Hypothalamus (tissue), 51 donors: Measurements from ENCODE around the gene MRPL44.
"Not testable (repeated sequence)": the region's sequence is repeated elsewhere in the genome, so short reads cannot be mapped to it uniquely, and the experiment has no call there.

ENCODE experiments used
- DNase-seq, 51 donors: peaks; one replicate each; lab custom pipeline; 2025; lab: John Stamatoyannopoulos, UW

The MRPL44 gene

DNA sequence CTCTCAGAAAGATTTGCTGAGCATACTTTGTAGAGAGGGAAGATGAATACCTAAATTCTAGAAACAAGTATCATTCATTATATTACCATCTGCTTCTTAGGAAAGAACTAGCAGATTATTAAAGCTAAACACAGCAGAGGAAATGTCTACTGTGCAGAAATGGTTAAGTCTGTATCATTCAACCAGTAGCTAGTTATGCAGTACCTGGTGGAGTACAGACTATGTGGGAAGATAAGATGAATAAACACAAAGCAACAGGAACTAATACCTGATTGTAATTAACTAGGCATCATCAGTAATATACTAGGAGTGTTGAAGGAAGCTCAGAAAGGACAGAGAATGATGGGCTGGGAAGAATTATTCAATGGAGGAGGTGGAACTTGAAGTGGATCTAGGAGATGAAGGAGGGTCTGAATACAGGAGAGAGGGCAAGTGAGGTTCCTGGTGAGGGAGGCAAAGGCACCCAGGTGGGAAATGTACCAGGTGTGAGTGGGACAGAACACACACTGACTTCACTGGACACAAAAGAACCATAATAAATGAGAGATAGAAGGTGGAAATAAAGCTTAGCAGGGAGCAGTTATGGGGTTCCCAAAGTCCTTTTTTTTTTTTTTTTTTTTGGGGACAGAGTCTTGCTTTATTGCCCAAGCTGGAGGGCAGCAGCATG is 21.7 kb upstream of the MRPL44 start:
- no peak for DNase-seq

DNA sequence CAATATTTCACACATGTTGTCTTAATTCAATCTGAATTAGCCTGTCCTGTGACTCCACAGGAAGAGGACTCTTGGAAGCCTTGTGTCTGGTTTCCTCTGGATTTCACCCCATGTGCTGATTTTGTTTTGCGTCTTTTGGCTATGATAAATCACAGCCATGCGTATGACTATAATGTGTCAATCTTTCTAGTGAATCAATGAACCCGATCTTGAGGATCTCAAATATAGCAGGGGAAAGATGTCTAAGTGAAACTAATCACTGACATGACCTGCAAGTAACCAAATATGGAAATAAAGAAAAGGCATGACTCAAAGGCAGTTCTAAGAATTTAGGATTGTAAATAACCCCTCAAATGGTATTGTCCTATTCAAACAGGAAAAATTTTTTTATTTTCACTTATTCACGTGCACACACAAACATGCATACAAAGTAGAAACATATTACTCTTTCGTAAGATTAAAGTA is 20.4 kb upstream of the MRPL44 start:
- DNase-seq: no peak

DNA sequence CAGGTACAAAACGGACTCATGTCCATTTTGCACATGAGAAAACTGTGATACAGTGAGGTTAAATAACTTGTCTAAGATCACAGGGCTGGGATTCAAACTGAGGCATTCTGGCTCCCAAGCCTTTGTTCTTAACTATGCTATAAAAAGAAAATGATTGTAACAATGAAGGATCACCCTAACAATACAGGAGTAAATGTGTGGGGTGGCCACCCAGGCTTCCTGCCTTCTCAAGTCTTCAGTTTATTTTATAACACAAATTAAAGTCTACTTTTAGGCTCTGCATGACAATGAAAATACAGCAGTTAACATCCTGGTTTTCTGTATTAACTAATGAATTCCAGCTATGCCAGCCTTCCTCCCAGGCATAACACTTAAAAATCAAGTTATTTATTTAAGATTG is 19.7 kb upstream of the MRPL44 start:
- DNase-seq: no peak

DNA sequence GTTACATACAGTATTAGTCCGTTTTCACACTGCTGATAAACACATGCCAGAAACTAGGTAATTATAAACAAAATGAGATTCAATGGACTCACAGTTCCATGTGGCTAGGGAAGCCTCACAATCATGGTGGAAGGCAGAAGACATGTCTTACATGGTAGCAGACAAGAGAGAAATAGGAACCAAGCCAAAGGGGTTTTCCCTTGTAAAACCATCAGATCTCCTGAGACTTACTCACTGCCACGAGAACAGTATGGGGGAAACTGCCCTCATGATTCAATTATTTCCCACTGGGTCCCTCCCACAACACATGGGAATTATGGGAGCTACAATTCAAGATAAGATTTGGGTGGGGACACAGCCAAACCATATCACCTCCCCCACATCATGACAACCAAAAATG is 17.8 kb upstream of the MRPL44 start:
- DNase-seq: not testable (repeated sequence)

DNA sequence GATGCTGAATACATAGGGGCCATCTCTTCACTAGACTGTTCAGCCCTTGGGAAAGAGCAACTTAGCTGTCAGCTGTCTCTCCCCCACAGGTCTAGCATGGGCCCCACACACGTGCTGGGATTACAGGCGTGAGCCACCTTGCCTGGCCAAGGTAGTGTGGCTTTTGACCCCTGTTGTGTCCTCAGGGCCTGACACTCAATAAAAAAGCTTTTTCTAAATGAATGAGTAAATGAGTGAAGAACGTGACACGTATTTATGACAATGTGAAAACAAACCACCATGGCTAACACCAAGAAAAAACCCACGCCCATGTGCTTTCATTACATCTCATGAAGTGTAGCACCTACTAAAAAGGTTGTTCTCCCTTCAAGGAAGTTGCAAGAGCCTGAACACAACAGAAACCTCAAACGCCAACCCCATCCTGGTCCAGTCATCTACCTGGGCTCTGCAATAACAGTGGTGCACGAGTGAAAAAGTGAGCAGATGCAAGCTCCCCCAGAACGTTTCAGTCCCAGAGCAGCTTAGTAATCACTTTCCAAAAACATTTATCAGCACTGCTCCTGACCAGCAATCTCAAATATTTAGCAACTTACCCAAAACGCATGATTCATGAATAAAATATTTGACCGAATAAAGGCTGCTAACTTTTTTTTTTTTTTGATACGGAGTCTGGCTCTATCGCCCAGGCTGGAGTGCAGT is 15.5 kb upstream of the MRPL44 start:
- DNase-seq: no peak

DNA sequence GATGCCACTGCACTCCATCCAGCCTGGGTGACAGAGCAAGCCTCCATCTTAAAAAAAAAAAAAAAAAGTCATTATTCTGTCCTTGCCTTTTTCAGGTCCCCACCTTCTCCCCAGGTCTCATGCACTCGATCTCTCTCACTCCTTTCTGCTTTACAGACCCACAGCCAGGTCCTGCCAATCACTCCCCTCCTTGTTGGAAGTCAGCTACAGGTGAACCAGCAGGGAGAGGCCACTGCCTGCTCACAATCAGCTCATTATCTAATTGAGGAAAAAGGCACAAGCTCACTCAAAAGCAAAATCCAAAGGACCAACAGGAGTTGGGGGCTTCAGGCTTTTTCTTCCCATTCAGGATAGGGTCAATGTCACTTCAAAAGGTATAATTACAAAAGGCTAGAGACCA is 14.1 kb upstream of the MRPL44 start:
- DNase-seq: no peak

DNA sequence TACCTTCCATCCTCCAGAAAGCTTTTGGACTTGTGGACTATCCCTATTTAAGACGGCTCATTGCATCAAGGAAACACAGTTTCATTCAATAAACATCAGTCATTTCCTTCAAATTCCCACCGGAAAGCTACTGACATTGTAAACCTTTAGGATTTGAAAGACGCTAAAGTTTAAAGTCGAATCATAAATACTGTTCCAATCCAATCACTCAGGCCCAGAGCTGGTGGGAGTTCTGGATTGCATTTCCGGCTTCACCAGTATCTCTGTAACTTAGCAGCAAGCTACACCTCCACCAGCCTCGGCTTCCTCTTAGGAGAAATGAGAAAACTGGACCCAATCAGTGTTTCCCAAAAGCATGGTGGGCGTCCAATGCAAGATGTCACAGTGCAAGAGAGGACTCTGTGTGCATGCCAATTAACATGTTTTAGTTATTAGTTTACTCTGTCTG is 13.7 kb upstream of the MRPL44 start:
- peak in 1 of 51 donors; percentile 32 for DNase-seq

DNA sequence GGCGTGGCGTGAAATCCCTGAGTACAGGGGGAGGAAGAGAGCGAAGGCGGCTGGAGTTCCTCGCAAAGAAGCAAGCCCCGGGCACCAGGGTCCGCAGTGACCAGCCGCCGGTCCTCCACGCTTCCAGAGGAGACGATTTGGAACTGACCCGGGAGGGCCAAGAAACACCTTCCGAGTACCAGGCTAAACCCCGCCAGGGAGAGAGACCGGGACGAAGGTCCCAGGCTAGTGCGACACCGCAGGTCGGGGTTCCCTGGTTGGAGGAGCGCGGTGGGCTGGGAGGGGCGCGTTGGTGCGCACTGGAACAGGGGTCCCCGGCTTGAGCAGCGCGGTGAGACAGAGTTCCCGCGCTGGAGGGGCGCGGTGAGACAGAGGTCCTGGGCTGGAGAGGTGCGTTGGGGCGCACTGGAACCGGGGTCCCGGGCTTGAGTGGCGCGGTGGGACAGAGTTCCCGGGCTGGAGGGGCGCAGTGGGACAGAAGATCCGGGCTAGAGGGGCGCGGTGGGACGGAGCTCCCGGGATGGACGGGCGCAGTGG is 13.0 kb upstream of the MRPL44 start:
- DNase-seq: peak in 38 of 51 donors; percentile 9 to 54 (median 27)

DNA sequence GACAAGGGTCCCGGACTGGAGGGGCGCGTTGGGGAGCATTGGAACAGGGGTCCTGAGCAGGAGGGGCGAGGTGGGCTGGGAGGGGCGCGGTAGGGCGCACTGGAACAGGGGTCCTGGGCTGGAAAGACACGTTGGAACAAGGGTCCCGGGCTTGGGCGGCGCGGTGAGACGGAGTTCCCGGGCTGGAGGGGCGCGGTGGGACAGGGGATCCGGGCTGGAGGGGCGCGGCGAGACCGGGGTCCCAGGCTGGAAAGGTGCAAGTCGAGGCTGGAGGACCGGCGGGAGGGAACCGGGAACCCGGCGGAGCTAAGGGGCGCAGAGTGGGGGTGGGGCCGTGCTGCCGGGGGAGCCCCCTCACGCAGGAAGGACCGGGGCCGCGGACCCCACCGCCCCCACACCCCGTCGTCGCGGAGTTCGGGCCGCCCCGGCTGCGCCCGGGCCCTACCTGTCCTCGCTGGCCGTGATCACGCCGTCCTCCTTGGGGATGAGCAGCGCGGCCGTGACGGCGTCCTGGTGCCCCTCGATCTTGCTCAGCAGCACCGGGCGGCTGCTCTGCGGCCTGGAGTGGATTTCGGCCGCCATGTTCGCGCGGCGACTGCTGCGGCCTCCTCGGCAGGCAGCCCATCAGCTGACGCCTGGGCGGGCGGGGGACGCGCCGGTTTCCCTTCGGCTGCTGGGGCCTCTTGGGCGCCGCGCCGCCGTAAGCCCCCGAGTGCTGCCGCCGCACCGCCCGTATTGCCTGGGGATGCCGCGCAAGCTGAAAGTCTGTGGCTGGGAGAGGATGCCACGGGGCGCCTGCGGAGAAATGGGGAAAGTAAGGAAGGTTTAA is 12.3 kb upstream of the MRPL44 start, which contains the start of gene WDFY1:
TSS of gene WDFY1 (minus strand) at position 633 of the 829 bp plus-strand sequence. CDS start at position 582, 51 bp downstream.
- peak; percentile 22 to 95 (median 83) for DNase-seq

DNA sequence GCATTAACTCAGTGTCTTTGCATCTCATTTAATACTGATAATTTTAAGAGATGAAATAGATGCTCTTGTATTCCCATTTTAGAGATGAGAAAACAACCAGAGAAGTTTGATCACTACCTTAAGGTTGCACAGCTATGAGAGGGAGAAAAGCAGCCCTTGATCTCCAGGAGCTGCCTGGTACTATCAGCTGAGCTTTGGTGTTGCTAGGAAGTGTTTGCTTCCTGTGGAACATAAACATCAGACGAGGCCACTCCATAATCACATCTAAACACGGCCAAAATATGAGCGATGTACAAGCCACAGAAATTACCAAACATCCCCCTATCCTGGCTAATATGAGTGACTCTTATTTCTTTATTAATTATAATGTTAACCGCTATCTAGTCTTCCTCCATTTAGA is 11.5 kb upstream of the MRPL44 start:
- no peak for DNase-seq

DNA sequence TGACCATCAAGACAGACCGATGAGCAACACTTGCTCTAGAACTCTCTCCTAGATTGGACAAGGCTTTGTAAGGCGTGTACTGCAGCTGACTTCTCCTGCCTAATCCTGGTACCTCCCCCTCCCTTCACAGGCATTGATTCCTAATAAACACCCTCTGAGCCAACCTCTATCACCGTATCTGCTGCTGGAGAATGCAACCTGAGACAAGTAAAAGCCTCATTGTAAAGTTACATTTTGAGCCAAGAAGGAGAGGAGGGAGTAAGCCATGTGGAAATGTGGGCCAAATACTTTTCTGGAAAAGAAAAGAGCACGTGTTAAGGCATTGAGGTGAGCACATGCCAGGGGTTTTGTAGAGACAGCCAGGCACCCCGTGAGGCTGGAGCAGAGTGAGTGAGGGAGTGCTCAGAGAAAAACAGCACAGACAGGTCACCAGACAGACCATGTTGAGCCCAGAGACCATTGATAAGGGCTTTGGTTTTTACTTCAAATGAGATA is 9.5 kb upstream of the MRPL44 start:
- DNase-seq: no peak

DNA sequence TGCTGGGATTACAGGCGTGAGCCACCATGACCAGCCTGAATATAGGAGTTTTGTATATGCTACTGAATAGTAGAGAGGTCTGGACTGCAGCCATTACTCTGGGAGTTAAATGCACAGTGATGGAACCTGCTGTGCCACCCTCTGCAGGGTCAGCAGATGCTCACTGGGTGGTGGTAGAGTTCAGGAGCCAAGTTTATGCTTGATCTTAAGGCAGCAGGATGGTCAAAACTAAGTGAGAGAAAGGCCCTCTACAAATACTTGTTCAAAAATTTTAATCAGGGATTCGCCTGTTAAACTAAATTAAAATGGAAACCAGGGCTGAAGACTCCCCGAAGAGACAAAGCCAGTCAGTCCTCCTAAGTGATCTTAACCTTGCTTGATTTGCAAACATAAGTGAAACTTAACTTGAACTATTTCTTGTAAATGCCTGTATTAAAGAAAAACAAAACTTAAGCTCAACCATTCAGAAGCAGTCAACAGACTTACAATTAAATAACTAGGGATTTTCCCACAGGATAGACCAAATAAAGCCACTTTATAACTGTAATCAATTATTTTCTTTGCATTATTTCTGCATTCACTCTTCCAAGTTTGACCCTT is 7.9 kb upstream of the MRPL44 start:
- no peak for DNase-seq

DNA sequence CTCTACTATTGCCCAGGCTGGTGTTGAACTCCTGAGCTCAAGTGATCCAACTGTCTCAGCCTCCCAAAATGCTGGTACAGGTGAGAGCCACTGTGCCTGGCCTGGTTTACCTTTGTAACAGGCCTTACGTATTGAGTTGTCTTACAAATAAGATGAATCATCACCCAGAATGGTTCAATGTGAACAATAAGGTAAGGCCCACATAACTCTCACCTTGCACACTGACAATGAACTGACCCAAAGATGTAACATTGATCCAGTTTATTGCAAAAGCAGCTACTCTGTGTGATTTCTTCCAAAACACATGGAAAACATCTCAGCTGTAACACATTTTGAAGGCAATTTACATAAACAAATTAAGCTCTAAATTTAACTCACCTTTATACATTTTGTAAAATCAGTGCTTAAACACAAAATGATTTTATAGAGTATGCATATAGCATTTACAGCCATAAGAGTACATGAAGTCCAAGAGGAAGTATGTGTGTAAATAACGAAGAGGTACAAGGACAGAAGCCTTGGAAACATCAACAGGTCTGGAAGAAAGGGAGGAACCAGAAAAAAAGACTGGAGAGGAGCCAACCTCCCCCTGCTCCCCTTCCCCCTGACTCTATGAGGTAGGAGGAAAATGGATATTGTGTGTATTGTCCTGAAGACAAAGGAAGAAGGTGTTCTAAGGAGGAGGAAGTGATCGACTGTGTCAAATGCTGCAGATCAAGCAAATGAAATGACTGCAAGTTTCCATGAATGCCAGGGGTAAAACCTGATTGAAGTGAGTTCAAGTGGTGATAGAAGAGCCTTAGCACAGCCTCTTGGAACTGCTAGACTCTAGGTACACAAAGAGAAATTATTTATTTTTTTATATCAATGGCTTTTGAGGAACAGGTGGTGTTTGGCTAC is 6.6 kb upstream of the MRPL44 start:
- DNase-seq: no peak

DNA sequence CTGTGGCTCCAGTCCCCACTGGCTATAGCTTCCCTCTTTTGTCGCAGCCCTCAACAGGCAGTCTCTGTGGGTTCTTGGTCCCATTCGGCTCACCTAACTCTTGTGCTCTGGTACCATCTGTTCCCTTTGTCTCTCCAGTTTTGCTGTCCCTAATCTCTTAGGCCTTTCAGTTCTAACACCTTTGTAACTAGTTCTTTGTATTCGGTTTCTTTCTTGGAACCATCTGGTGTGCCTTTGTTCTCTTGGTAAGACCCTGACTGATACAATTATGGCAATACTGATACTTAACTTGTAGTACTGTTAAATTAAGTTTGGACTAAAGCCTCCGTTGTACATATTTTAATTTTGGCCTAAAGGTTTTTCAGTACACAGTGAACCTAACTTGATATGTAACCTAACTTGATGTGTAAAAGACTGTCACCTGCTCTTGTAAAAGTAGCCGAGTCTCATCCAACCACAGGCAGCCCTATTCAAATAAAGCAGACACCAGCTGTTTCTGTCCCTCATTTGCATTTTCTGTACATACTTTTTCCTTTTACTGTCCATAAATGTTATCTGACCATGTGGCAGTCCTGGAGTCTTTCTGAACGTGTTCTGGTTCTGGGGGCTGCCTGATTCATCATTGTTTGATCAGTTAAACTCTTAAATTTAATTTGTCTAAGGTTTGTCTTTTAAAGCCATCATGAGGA is 4.8 kb upstream of the MRPL44 start:
- DNase-seq: no peak

DNA sequence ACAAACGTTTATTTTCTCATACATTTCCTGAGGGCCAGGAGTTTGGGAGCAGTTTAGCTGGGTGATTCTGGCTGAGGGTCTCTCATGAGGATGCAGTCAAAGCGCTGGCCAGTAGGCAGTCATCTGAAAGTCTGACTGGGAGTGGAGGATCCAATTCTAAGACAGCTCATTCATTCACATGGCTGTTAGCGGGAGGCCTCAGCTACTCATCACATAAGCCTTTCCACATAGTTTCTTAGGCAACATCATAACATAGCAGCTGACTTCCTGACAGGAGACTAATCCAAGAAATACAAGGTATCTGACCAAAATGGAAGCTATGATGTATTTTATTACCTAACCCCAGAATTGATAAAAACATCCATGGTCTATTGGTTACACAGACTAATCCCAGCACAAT is 2.9 kb upstream of the MRPL44 start:
- no peak for DNase-seq

DNA sequence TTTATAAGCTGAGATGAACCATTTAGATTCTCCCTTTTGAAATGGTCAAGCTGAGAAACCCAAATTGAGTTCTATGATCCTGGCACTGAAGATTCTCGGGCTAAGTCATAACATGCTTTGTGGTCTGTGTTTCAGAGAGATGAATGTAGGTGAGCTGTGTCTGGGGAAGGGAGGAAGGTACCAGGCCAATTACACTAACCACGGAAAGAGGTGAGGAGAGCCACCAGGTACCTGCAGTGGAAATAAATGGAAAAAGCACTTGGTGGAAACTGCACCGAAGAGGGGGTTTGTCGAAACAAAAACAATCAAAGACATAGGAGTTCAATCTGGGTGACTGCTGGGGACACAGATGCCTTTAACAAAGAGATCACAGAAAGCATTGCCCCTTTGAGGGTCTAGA is 963 bp upstream of the MRPL44 start:
- no peak for DNase-seq

DNA sequence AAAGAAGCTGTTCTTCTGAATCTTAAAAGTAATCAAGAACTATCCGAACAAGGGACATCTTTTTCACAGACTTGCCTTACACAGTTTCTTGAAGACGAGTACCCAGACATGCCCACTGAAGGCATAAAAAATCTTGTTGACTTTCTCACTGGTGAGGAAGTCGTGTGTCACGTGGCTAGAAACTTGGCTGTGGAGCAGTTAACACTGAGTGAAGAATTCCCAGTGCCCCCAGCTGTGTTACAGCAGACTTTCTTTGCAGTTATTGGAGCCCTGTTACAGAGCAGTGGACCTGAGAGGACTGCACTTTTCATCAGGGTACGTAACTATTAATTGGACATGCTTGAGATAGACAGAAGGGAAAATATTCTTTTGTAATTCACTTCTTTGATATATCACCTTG is 2.4 kb downstream of the MRPL44 start:
- DNase-seq: peak in 23 of 51 donors; percentile 1 to 43 (median 20)

DNA sequence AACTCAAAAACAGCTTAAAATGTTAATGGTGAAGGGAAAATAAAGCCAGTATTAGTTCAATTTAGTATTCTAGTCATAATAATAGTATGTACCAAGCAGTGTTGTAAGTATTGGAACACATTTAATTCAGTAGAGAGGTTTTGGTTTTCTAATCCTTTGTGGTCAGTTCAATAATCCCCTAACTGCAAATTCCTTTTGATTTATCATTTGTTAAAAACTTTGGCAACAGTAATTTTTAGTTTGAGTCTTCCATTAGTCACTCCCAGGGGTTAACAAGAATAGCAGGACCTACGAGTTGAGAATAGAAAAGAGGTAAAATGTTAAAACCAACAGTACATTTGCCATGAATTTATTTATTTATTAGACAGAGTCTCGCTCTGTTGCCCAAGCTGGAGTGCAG is 10.7 kb downstream of the MRPL44 start:
- DNase-seq: no peak

DNA sequence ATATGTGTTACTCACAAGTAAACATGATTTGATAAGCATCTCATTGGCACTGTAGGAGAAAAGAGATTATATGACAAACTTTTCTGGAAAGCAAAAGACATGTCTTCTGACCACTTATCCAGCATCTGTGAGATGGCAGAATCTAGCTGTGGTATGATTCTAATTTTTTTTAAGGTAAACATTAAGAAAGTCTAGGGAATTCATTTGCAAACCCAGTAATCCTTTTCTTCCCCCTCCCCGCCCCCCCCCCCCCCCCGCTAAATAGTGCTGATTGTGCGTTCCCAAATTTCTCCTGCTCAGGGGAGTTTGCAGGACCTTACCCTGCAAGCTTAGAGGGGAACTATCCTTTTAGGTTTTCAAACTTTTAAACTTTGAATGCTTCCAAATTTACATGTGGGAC is 12.1 kb downstream of the MRPL44 start:
- no peak for DNase-seq
